GM18519 (cell line): Measurements from ENCODE around the gene TMEM183A.

Experiments
- ATAC-seq: cut with Tn5 transposase; IDR thresholded peaks from one replicate; pipeline ENCODE4 v1.9.1; 2021; ENCODE audit warnings: mild to moderate bottlenecking, moderate library complexity; ENCODE audit not compliant: unreplicated experiment, low FRiP score

The TMEM183A gene

GRCh38 chr1:203044546-203045250, 37.5 kb downstream of the TMEM183A start:
- no peak for ATAC-seq

GRCh38 chr1:203045336-203045735, 38.2 kb downstream of the TMEM183A start:
- ATAC-seq, result no peak

DNA sequence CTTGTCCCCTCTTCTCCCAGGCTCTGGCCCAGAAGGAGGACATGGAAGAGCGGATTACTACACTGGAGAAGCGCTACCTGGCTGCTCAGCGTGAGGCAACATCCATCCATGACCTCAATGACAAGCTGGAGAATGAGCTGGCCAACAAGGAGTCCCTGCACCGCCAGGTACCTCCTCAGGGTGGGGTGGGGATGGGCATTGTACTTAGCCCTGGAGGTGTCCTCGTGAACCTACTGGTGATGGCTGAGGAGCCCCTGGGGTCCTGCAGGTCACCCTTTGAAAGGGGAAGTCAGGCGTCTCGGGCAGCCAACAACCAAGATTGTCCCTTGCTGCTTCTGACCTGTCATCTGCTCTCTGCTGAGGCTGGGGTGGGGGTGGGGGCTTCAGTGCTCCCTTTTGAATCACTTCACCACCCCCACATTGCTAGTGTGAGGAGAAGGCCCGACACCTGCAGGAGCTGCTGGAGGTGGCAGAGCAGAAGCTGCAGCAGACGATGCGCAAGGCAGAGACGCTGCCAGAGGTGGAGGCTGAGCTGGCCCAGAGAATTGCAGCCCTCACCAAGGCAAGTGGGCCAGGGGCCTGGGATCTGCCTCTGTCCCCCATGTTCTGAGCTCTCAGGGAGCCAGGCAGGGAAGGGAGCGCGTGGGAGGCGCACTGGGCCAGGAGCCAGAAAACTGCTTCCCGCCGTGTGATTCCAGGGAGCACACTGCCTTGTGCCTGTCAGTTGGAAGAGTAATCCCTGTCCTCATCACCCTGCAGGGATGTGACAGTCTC, 38.8 kb downstream of the TMEM183A start:
- no peak for ATAC-seq

DNA sequence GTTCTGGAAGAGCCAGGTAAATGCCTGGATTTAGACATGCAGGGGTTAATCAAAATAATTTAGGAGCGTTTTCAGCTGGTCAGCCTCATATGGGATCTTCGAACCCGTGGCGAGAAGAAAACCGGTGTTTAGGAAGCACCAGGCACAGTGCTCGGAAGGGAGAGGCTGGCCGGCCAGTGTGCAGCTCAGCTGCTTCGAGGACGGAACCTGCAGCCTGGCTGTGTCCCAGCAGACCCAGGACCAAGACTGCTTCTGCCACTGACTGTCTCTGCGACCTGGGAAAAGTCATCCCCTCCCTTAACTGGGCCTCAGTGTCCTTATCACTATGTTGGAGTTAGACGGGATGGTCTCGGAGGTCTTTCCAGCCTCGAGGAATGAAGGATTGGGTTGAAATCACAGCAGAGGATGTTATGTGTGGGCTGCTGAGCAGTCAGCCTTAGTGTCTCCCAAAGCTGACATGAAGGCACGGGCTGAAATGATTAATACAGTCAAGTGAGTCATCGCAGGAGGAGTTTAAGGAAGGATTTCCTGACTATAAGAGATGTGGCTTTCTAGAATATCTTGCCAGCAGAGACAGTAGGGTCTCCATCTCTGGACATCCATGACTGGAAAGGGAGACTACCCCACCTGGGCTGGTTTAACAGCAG, 39.9 kb downstream of the TMEM183A start:
- ATAC-seq, result no peak

GRCh38 chr1:203048086-203048485, 40.9 kb downstream of the TMEM183A start:
- ATAC-seq, result no peak

DNA sequence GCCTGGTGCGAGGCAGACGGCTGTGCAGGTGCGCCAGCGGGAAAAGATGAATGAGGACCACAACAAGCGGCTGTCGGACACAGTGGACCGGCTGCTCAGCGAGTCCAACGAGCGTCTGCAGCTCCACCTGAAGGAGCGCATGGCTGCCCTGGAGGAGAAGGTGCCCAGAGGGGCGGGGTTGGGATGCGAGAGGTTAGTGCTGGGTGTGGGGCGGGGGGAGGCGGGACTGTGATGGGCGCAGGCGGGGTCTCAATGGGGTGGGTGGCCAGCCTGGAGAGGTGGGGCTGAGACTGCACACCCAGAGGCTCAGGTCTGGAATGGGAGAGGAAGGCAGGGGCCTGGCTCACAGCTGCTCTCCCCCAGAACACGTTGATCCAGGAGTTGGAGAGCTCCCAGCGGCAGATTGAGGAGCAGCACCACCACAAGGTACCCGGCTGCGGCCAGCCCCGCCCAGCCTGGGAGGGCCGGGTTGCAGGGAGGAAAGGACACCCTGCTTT, 41.4 kb downstream of the TMEM183A start:
- no peak for ATAC-seq

- ATAC-seq, result no peak
These were observed 41.9 kb downstream of the TMEM183A start for GRCh38 chr1:203049077-203049476.

DNA sequence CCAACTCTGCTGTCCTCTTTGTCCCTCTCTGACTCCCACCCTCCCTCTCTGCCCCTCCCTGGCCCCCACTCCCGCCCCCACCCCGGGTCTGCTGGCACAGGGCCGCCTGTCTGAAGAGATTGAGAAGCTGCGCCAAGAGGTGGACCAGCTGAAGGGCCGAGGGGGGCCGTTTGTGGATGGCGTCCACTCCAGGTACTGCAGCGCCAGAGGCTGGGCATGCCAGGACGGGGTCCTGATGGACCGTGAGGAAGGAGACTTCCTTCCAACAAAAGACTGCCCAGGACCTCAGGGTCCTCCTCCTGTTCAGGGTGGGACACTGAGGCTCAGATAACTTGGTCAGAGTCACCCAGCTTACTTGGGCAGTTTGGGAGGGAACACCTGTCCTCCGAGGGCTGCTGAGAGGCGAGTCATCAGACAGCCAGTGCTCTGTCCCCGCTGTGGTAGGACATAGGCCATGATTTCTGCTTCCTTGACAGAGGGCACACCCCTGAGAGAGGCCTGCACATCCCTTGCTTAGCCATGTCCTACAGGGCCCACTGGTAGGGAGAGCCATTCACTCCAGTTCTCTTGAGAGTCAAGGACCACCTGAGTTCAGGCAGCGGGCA, 42.5 kb downstream of the TMEM183A start:
- ATAC-seq, result no peak

GRCh38 chr1:203050826-203051225, 43.7 kb downstream of the TMEM183A start:
- no peak for ATAC-seq

- no peak for ATAC-seq
These were observed 44.7 kb downstream of the TMEM183A start for GRCh38 chr1:203051841-203052324.

DNA sequence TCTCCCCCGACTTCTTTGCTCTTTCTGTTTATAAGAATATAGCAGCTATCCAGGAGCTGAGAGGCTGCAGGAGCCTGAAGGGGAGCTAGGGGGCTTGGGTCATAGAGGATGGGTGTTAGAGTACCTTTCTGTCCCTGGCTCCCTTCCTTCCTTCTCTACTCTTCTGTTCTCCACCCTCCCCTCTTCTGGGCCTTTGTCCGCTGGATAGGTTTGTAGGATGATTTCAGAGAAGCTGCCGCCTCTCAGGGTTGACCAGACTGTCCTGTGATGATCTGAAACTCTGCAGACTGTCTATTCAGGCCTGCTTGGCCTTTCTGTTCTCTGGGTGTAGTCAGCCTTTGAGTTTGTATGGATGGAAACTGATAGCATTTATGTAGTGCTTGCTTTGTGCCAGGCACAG, 45.4 kb downstream of the TMEM183A start:
- ATAC-seq, result no peak

GRCh38 chr1:203054184-203054583, 47.0 kb downstream of the TMEM183A start:
- ATAC-seq, result no peak

- no peak for ATAC-seq
These were observed 47.5 kb downstream of the TMEM183A start for GRCh38 chr1:203054642-203055041.

DNA sequence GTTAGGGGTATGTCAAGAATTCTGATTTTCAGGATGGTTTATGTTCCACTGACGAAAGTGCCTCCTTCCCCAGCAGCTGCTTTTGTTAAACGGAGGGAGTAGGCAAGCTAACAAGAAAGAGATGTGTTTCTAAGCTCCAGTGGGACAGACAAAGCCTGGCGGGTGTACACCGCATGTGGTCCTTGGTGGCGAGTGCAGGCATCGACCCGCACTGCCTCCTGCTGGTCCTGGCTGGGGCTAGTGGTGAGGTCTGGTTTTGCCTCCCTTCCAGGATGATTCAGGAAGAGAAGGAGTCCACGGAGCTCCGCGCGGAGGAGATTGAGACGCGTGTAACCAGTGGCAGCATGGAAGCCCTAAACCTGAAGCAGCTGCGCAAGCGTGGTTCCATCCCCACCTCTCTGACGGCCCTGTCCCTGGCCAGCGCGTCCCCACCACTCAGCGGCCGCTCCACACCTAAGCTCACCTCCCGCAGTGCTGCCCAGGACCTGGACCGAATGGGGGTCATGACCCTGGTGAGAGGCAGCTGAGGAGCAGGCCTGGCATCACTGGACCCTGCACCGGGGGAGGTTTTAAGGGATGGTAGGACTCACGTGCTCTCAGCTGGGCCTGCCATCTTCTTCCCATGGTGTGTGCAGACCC, 48.1 kb downstream of the TMEM183A start:
- ATAC-seq, result no peak

DNA sequence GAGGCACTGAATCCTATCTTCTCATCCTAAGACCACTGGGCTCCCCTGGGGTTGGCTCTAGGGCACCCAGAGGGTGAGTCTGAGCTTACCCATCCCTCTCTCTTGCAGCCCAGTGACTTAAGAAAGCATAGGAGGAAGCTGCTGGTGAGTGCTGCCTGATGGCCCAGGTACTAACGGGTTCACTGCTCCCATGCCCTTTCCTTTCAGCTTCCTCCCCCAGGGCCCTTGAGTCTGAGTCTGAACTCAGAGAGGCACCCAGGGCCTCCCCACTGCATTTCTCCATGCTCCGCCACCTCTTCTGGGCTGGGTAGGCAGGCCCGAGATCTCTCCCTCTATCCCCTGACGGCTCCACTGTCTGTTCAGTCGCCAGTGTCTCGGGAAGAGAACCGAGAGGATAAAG, 48.8 kb downstream of the TMEM183A start:
- ATAC-seq, result no peak

DNA sequence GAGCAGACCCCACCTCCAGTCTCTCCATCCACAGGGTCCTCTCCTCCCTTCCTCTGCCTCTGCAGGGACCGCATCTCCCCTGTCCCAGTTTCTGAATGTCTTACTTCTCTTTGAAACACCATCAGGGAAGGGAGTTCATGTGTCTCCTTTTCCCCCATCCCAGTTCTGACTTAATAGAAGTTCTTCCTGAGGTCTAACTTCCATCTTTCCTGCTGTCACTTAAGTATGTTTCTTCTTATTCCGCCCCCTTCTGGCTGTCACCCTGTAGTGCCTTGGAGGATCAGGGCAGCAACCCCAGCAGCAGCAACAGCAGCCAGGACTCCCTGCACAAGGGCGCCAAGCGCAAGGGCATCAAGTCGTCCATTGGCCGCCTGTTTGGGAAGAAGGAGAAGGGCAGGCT, 49.3 kb downstream of the TMEM183A start:
- ATAC-seq, result no peak

- no peak for ATAC-seq
These were observed 50.9 kb downstream of the TMEM183A start for GRCh38 chr1:203057911-203058675.

DNA sequence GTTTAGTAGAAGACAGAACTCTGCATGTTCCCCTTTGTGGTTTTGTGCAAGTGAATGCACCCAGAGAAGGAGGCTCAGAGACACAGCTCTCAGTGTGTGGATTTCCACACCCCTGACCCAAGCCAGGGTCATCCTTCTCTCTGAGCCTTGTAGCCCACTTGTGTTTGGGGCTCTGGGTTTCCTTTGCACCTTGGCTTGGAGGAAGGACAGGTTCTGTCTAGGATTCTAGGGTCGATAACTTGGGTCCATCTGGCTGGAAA, 51.4 kb downstream of the TMEM183A start:
- ATAC-seq, result no peak

- no peak for ATAC-seq
These were observed 52.3 kb downstream of the TMEM183A start for GRCh38 chr1:203059485-203059884.

DNA sequence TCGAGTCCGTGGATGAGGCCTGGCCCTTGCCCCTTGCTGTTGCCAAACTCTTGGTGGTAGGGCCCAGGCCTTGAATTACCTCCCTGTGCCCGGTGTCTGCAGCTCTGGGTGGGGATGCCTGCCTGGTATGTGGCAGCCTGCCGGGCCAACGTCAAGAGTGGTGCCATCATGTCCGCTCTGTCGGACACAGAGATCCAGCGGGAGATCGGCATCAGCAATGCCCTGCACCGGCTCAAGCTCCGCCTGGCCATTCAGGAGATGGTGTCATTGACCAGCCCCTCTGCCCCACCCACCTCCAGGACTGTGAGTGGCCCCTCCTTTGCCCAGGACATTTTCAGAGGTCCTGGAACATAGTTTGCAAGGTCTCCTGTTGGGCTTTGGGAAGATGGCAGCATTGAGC, 52.9 kb downstream of the TMEM183A start:
- no peak for ATAC-seq
